GM12878 (cell line): ENCODE measurements around the gene BMP2K. TPM values are rescaled to one million over a fixed set of nuclear protein-coding genes. Genes with fewer than 3 reads are reported as not detected.

ENCODE experiments used
- ATF7 ChIP-seq: fragments of 450-650 bp; IDR thresholded peaks from 2 replicates; pipeline ENCODE4 v1.6.1; 2016; ENCODE audit warnings: low read depth, mild to moderate bottlenecking
- CHD2 ChIP-seq: IDR thresholded peaks from 2 replicates; pipeline ENCODE4 v1.6.1; 2011; ENCODE audit warnings: low read depth, low read length, improper control_type of control experiment, borderline replicate concordance
- CREM ChIP-seq: IDR thresholded peaks from 2 replicates; pipeline ENCODE4 v1.6.1; 2014; ENCODE audit warnings: antibody characterized with exemption, low read depth
- DPF2 ChIP-seq: fragments of 450-650 bp; IDR thresholded peaks from 2 replicates; pipeline ENCODE4 v1.6.1; 2017; ENCODE audit warnings: mild to moderate bottlenecking
- EZH2 ChIP-seq: IDR thresholded peaks from 2 replicates; pipeline ENCODE4 v1.6.1; 2012; ENCODE audit warnings: low read depth, mild to moderate bottlenecking, control low read depth, inconsistent platforms, low read length, borderline replicate concordance; ENCODE audit not compliant: control insufficient read depth
- HCFC1 ChIP-seq: fragments of 150-350 bp; IDR thresholded peaks from 2 replicates; pipeline ENCODE4 v1.6.1; 2014; ENCODE audit warnings: low read length
- HDAC2 ChIP-seq: fragments of 200-600 bp; sonication (generic); IDR thresholded peaks from 2 replicates; pipeline ENCODE4 v1.6.1; 2017
- HSF1 ChIP-seq: fragments of 150-350 bp; IDR thresholded peaks from 2 replicates; pipeline ENCODE4 v1.6.1; 2014; ENCODE audit warnings: mild to moderate bottlenecking, low read depth, low read length
- IRF5 ChIP-seq: fragments of 450-650 bp; IDR thresholded peaks from 2 replicates; pipeline ENCODE4 v1.6.1; 2017; ENCODE audit warnings: borderline replicate concordance
- MTA3 ChIP-seq: IDR thresholded peaks from 2 replicates; pipeline ENCODE4 v1.6.1; 2012; ENCODE audit warnings: low read length, inconsistent platforms, borderline replicate concordance
- NFXL1 ChIP-seq: fragments of 450-650 bp; IDR thresholded peaks from 2 replicates; pipeline ENCODE4 v1.6.1; 2017; ENCODE audit warnings: antibody characterized with exemption, mild to moderate bottlenecking, borderline replicate concordance
- NR2F1 ChIP-seq: fragments of 450-650 bp; conservative IDR thresholded peaks from 2 replicates; pipeline ENCODE4 v1.6.1; 2017; ENCODE audit warnings: mild to moderate bottlenecking
- PML ChIP-seq: IDR thresholded peaks from 2 replicates; pipeline ENCODE4 v1.6.1; 2012; ENCODE audit warnings: low read length, inconsistent platforms
- RCOR1 ChIP-seq: conservative IDR thresholded peaks from 2 replicates; pipeline ENCODE4 v1.6.1; 2012; ENCODE audit warnings: low read depth, low read length, improper control_type of control experiment
- RELA ChIP-seq: fragments of 450-650 bp; IDR thresholded peaks from 2 replicates; pipeline ENCODE4 v1.8.0; 2014; ENCODE audit warnings: borderline replicate concordance; ENCODE audit not compliant: partially characterized antibody
- RUNX3 ChIP-seq: IDR thresholded peaks from 2 replicates; pipeline ENCODE4 v1.6.1; 2012; ENCODE audit warnings: low read length, inconsistent platforms
- SMAD1 ChIP-seq: fragments of 450-650 bp; IDR thresholded peaks from 2 replicates; pipeline ENCODE4 v1.6.1; 2018; ENCODE audit warnings: mild to moderate bottlenecking, low read depth; ENCODE audit not compliant: partially characterized antibody
- SMARCA5 ChIP-seq: fragments of 450-650 bp; IDR thresholded peaks from 2 replicates; pipeline ENCODE4 v1.6.1; 2017; ENCODE audit warnings: mild to moderate bottlenecking
- SP1 ChIP-seq: IDR thresholded peaks from one replicate; pipeline ENCODE4 v1.6.1; 2011; ENCODE audit warnings: low read depth, low read length
- SREBF1 ChIP-seq: IDR thresholded peaks from 2 replicates; pipeline ENCODE4 v1.6.1; 2012; ENCODE audit warnings: mild to moderate bottlenecking, low read length
- SRF ChIP-seq, 2 experiments: IDR thresholded peaks; 2 replicates each; pipeline ENCODE4 v1.6.1; 2011; ENCODE audit warnings: low read depth in 2 of 2, low read length in 2 of 2, mild to moderate bottlenecking in 1 of 2, moderate library complexity in 1 of 2
- STAT1 ChIP-seq: fragments of 450-650 bp; conservative IDR thresholded peaks from 2 replicates; pipeline ENCODE4 v1.6.1; 2014; ENCODE audit warnings: antibody characterized with exemption, mild to moderate bottlenecking
- SUZ12 ChIP-seq: fragments of 200-600 bp; sonication (generic); IDR thresholded peaks from one replicate; pipeline ENCODE4 v1.6.1; 2018; ENCODE audit warnings: antibody characterized with exemption, mild to moderate bottlenecking; ENCODE audit not compliant: unreplicated experiment
- TCF7 ChIP-seq: IDR thresholded peaks from 2 replicates; pipeline ENCODE4 v1.6.1; 2014; ENCODE audit warnings: antibody characterized with exemption, borderline replicate concordance
- ZNF207 ChIP-seq: fragments of 450-650 bp; IDR thresholded peaks from 2 replicates; pipeline ENCODE4 v1.6.1; 2014; ENCODE audit warnings: antibody characterized with exemption, mild to moderate bottlenecking, borderline replicate concordance
- polyA plus RNA-seq, 11 experiments: library from polyadenylated mRNA; depleted of rRNA in 4 of 11; unstranded in 6 of 11; stranded (reverse) in 5 of 11; fragments of >200 nt; fragmentation: Nextera tagmentation in 4 of 11; fragmentation: Illumina TruSeq in 1 of 11; extraction: Ambion mirVana in 4 of 11; extraction: Trizol in 1 of 11; gene quantifications; 1 replicate in 1 of 11; 2 replicates in 10 of 11; pipeline versions ENCODE4 v1.2.1 to v1.2.3, GENCODE V29; 2011 to 2016; ENCODE audit warnings: inconsistent platforms in 2 of 11, missing spikeins in 2 of 11, low read depth in 1 of 11
- total RNA-seq, 4 experiments: library from RNA; depleted of rRNA in 3 of 4; stranded (reverse); fragments of >200 nt in 3 of 4; fragmentation: Illumina TruSeq in 1 of 4; extraction: Trizol in 1 of 4; gene quantifications; 2 replicates each; pipeline versions ENCODE4 v1.2.1 to v1.2.3, GENCODE V29; 2013 to 2021
- TF ChIP-seq, protein P1 (sequence below): fragments of 450-650 bp; IDR thresholded peaks from 2 replicates; pipeline ENCODE4 v1.6.1; 2017; ENCODE audit warnings: mild to moderate bottlenecking
- TF ChIP-seq, protein P2 (sequence below): fragments of 450-650 bp; conservative IDR thresholded peaks from 2 replicates; pipeline ENCODE4 v1.6.1; 2017; ENCODE audit warnings: mild to moderate bottlenecking, moderate library complexity

BMP2K gene
- total and polyA plus RNA-seq, 10 of the 15 experiments (the other 5 are each of a cell fraction or from before 2014, with no cell fraction given) = 3.3 to 84.6 (median 24.8) TPM

- TF ChIP-seq, protein P1, sequence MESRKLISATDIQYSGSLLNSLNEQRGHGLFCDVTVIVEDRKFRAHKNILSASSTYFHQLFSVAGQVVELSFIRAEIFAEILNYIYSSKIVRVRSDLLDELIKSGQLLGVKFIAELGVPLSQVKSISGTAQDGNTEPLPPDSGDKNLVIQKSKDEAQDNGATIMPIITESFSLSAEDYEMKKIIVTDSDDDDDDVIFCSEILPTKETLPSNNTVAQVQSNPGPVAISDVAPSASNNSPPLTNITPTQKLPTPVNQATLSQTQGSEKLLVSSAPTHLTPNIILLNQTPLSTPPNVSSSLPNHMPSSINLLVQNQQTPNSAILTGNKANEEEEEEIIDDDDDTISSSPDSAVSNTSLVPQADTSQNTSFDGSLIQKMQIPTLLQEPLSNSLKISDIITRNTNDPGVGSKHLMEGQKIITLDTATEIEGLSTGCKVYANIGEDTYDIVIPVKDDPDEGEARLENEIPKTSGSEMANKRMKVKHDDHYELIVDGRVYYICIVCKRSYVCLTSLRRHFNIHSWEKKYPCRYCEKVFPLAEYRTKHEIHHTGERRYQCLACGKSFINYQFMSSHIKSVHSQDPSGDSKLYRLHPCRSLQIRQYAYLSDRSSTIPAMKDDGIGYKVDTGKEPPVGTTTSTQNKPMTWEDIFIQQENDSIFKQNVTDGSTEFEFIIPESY = no peak
- TF ChIP-seq ZNF207 (no peak), RUNX3 (peak; percentile 26; the same call in 1 of the 2 replicates), HSF1 (no peak), SUZ12 (no peak), NR2F1 (peak; percentile 27; the same call in 1 of the 2 replicates), HCFC1 (peak; percentile 52), CHD2 (peak; percentile 68; the same call in 1 of the 2 replicates), CREM (peak; percentile 63; the same call in 1 of the 2 replicates), SP1 (no peak), IRF5 (no peak), SMARCA5 (no peak), STAT1 (no peak), EZH2 (no peak), RCOR1 (no peak), SMAD1 (no peak), MTA3 (no peak; the same call in 1 of the 2 replicates), SREBF1 (no peak), ATF7 (no peak), RELA (no peak), TCF7 (no peak), NFXL1 (no peak), DPF2 (0 out of 2 replicates have a peak, but pooled peaks have one; percentile 71), HDAC2 (no peak), SRF (IDR thresholded peaks at IDR 0.05; ENCODE audit: low read depth in 2 of 2, low read length in 2 of 2) (no peak), PML (peak; percentile 91)
- TF ChIP-seq, protein P2, sequence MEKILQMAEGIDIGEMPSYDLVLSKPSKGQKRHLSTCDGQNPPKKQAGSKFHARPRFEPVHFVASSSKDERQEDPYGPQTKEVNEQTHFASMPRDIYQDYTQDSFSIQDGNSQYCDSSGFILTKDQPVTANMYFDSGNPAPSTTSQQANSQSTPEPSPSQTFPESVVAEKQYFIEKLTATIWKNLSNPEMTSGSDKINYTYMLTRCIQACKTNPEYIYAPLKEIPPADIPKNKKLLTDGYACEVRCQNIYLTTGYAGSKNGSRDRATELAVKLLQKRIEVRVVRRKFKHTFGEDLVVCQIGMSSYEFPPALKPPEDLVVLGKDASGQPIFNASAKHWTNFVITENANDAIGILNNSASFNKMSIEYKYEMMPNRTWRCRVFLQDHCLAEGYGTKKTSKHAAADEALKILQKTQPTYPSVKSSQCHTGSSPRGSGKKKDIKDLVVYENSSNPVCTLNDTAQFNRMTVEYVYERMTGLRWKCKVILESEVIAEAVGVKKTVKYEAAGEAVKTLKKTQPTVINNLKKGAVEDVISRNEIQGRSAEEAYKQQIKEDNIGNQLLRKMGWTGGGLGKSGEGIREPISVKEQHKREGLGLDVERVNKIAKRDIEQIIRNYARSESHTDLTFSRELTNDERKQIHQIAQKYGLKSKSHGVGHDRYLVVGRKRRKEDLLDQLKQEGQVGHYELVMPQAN = peak; percentile 59
Measured at GRCh38 chr4:78775303-78776078, 659 bp upstream of the BMP2K start (continued).
